Mucosa of descending colon (tissue), 3 donors: ENCODE measurements around the gene MAGI2. TPM values are rescaled to one million over a fixed set of nuclear protein-coding genes. Genes with fewer than 3 reads are reported as not detected.

Experiments
- ATAC-seq: fragments of 200-7000 bp; cut with Tn5 transposase; one replicate; pipeline ENCODE4 v1.9.1; 2020; ENCODE audit warnings: mild to moderate bottlenecking, moderate library complexity
- DNase-seq, 3 donors: peaks; one replicate each; pipeline ENCODE4 v3.0.0-alpha.2; 2020
- H3K36me3 ChIP-seq: fragments of 200-600 bp; one replicate; pipeline ENCODE4 v1.8.0; 2021; ENCODE audit warnings: low read depth, mild to moderate bottlenecking
- H3K4me1 ChIP-seq: fragments of 200-600 bp; one replicate; pipeline ENCODE4 v1.8.0; 2021; ENCODE audit warnings: low read depth, mild to moderate bottlenecking
- H3K4me3 ChIP-seq: fragments of 200-600 bp; one replicate; pipeline ENCODE4 v1.8.0; 2021; ENCODE audit warnings: mild to moderate bottlenecking
- H3K9me3 ChIP-seq: fragments of 200-600 bp; one replicate; pipeline ENCODE4 v1.8.0; 2021; ENCODE audit warnings: mild to moderate bottlenecking
- CTCF ChIP-seq: fragments of 200-600 bp; IDR thresholded peaks from one replicate; pipeline ENCODE4 v1.8.0; 2022; ENCODE audit warnings: antibody characterized with exemption, mild to moderate bottlenecking
- intact Hi-C, 2 donors: fragments of 100-400 bp; cut with DNase I in 1 of 2; cut with micrococcal nuclease in 1 of 2; formaldehyde crosslinking; loops; one replicate each; pipeline versions ENCODE4 v1.11.0 to v1.11.1; 2022; cut with DNase I, micrococcal nuclease
- total RNA-seq, 3 donors: library from RNA; stranded (reverse); fragmentation: NEBNext Ultra II Directional in 2 of 3; extraction: Animal tissue kit (Norgen Biotek cat#: 25700) in 2 of 3; gene quantifications; one replicate each; pipeline versions ENCODE4 v1.2.1 to v1.2.4, GENCODE V29; 2021 to 2023
- donor health status: DM: no; HTN: no; CAD: no; lungs with moderate emphysema.
- donor health status: DM: no; HTN: no; CAD: no.
- donor health status: DM: no; HTN: yes; CAD: no.

MAGI2 gene
- total RNA-seq, 3 donors from 2014 or later, result 1.9 to 14.5 (median 2.7) TPM

GRCh38 chr7:79137942-79138341 lies 315.5 kb downstream of the MAGI2 start:
- DNase-seq (no peak), ATAC-seq (no peak)
- Histone ChIP-seq H3K4me3 (no peak overlapping the region), H3K4me1 (no peaks in the 10 kb centered on the region), H3K9me3 (no peaks in the 10 kb centered on the region), H3K36me3 (no peaks in the 10 kb centered on the region)
- intact Hi-C loops, result no loop called here
- no peak for TF ChIP-seq CTCF

- no peak for ATAC-seq
- TF ChIP-seq CTCF, result no peak
- Histone ChIP-seq H3K9me3 (no peaks in the 10 kb centered on the region), H3K36me3 (no peaks in the 10 kb centered on the region), H3K4me1 (no peaks in the 10 kb centered on the region), H3K4me3 (no peak overlapping the region)
- intact Hi-C loops, result no loop called here
- no peak for DNase-seq
Measured at GRCh38 chr7:79132844-79133451, 320.5 kb downstream of the MAGI2 start.

- ATAC-seq, result no peak
- no peak for TF ChIP-seq CTCF
- H3K36me3 ChIP-seq, result no peaks in the 10 kb centered on the region
- H3K9me3 ChIP-seq, result no peaks in the 10 kb centered on the region
- intact Hi-C loops, result no loop called here
- H3K4me3 ChIP-seq, result no peak overlapping the region
- no peak for DNase-seq
- no peaks in the 10 kb centered on the region for H3K4me1 ChIP-seq
Measured at GRCh38 chr7:79130715-79131114, 322.8 kb downstream of the MAGI2 start.

GRCh38 chr7:79124331-79124730 lies 329.1 kb downstream of the MAGI2 start:
- TF ChIP-seq CTCF, result no peak
- no peak for ATAC-seq
- intact Hi-C loops, result no loop called here

GRCh38 chr7:79118143-79118542 lies 335.3 kb downstream of the MAGI2 start:
- DNase-seq (no peak), ATAC-seq (no peak)
- Histone ChIP-seq H3K9me3 (no peaks in the 10 kb centered on the region), H3K4me3 (no peak overlapping the region), H3K36me3 (no peaks in the 10 kb centered on the region), H3K4me1 (no peaks in the 10 kb centered on the region)
- intact Hi-C loops, result no loop called here
- no peak for TF ChIP-seq CTCF

More at GRCh38 chr7:79124331-79124730, 329.1 kb downstream of the MAGI2 start:
- Histone ChIP-seq H3K4me1 (no peaks in the 10 kb centered on the region), H3K4me3 (no peak overlapping the region), H3K36me3 (no peaks in the 10 kb centered on the region), H3K9me3 (no peaks in the 10 kb centered on the region)
- no peak for DNase-seq

GRCh38 chr7:79096361-79096805 lies 357.1 kb downstream of the MAGI2 start:
- no peak for ATAC-seq
- Histone ChIP-seq H3K4me1 (no peaks in the 10 kb centered on the region), H3K36me3 (no peaks in the 10 kb centered on the region), H3K9me3 (no peaks in the 10 kb centered on the region), H3K4me3 (no peak overlapping the region)
- no peak for DNase-seq
- TF ChIP-seq CTCF, result no peak
- intact Hi-C loops, result no loop called here
